HepG2 (cell line): ENCODE results near the gene BOLA2B.
"Not testable (repeated sequence)": the region's sequence is repeated elsewhere in the genome, so short reads cannot be mapped to it uniquely, and the experiment has no call there.

Source experiments
- CCDC6 ChIP-seq: sonication (generic); formaldehyde crosslinking; IDR thresholded peaks from 2 replicates; pipeline ENCODE4 v1.8.1; 2022; ENCODE audit warnings: mild to moderate bottlenecking, missing genetic modification reagents, moderate library complexity
- NBN ChIP-seq: fragments of 450-650 bp; conservative IDR thresholded peaks from 2 replicates; pipeline ENCODE4 v1.6.1; 2017
- NR3C1 ChIP-seq: sonication (generic); formaldehyde crosslinking; IDR thresholded peaks from 2 replicates; pipeline ENCODE4 v1.4.0; 2020; ENCODE audit warnings: missing genetic modification reagents
- PAXIP1 ChIP-seq: sonication (generic); formaldehyde crosslinking; conservative IDR thresholded peaks from 2 replicates; pipeline ENCODE4 v1.4.0; 2020; ENCODE audit warnings: mild to moderate bottlenecking, missing genetic modification reagents, moderate library complexity
- TFE3 ChIP-seq: IDR thresholded peaks from 2 replicates; pipeline ENCODE4 v1.6.1; 2016

- not testable (repeated sequence) for TF ChIP-seq TFE3 (CRISPR knock-in tag); NBN; NR3C1 (CRISPR knock-in tag); CCDC6 (CRISPR knock-in tag); PAXIP1 (CRISPR knock-in tag)
These were observed 16.6 kb downstream of the BOLA2B start for GRCh38 chr16:30176876-30177275.
